GM18498 (cell line): ENCODE results near the gene KTI12.

Experiments
- ATAC-seq: cut with Tn5 transposase; IDR thresholded peaks from one replicate; pipeline ENCODE4 v1.9.1; 2021; ENCODE audit warnings: mild to moderate bottlenecking, moderate library complexity; ENCODE audit not compliant: unreplicated experiment

The KTI12 gene

DNA sequence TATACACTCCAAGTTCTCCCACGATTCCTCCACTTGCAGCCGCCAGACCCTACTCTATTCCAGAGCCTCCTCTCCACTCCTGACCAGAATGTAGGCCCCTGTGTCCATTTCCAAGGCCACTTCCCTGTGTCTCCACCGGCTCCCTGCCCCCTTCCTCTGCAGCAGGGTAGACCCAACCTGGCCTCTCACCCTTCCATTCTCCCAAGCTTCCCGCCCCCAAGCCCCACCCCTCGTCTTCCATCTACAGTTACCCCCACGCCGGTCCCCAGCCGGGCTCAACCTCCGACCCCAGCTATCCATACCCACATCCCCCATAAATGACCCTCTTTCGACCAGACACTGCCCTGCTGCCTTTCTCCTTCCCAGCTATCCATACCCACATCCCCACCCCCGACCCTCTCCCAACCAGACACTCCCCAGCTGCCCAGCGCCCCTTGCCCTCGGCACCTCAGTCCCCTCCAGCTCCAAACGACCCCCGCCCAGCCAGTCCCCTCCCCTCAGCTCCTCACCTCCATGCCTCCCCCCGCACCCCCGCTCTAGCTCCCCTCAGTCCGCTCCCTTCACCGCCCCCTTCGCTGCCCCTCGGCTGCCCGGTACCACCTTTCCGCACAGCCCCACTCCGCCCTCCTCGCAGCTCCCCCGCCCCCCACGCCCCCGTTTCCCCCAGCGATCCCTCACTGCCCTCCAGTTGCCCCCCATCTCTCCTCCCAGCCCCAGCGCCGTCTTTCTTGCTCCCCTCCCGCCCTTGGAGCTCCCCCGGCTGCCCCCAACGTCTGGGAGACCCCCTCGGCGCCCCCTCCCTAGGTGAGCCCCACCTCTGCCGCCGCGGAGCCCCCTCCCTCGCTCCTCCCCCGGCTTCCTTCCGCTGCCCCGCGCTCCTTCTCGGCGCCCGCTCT is 43.8 kb downstream of the KTI12 start:
- no peak for ATAC-seq

- no peak for ATAC-seq
These were observed 45.4 kb downstream of the KTI12 start for GRCh38 chr1:51988254-51988653.

DNA sequence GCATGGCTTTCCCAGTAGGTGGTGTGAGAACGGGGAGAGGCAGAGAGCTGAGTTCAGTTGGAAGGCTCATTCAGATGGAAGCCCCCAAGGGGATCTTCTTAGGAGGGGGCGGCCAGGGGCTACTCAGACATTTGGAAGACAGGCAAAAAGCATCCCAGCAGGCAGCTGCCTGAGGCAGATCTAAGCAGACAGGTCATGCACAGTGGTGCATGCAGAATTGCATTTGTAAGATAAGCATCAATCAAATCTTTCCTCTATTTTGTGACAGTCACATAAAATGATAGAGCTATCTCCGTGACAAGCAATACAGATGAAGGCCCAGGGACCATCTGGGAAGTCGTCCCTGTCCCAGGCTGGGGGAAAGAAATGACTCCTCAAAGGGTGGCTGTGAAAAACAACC is 46.9 kb downstream of the KTI12 start:
- ATAC-seq: no peak

GRCh38 chr1:51982161-51982560 is 51.4 kb downstream of the KTI12 start:
- ATAC-seq: no peak
